OCI-LY1 (cell line): ENCODE data around the gene ABI3.

Source experiments
- CTCF ChIP-seq: fragments of 200-600 bp; sonication (generic), shearing (Covaris generic); IDR thresholded peaks from 2 replicates; pipeline ENCODE4 v1.5.1; 2017; ENCODE audit warnings: mild to moderate bottlenecking, antibody characterized with exemption, low read length, moderate library complexity, mixed read lengths
- EZH2 ChIP-seq: fragments of 200-600 bp; sonication (generic), shearing (Covaris generic); IDR thresholded peaks from 2 replicates; pipeline ENCODE4 v1.8.0; 2017; ENCODE audit warnings: borderline replicate concordance, mixed run types, mild to moderate bottlenecking, antibody characterized with exemption, low read length, moderate library complexity, mixed read lengths

DNA sequence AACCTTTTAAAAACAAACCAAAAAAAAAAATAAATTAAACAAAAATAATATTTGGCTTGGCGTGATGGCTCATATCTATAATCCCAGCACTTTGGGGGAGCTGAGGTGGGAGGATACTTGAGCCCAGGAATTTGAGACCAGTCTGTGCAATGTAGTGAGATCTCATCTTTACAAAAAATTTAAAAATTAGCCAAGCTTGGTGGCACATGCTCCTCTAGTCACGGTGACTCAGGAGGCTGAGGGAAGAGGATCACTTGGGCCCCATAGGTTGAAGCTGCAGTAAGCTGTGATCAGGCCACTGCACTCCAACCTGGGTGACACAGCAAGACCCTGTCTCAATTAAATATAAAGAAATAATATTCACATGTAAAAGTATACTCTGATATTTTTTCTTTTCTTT lies 12.3 kb upstream of the ABI3 start:
- TF ChIP-seq CTCF, result no peak
- TF ChIP-seq EZH2, result no peak
